LNCaP clone FGC (cell line): ENCODE data around the gene SUSD6.

Experiments used
- DNase-seq: peaks from one replicate; pipeline ENCODE4 v3.0.0-alpha.2; 2011; ENCODE audit warnings: low read depth
- H3K4me3 ChIP-seq: 2 replicates; pipeline ENCODE4 v1.5.1; 2011; ENCODE audit warnings: mild to moderate bottlenecking, low read depth, low read length, control low read depth
- CTCF ChIP-seq: IDR thresholded peaks from 2 replicates; pipeline ENCODE4 v1.5.1; 2012; ENCODE audit warnings: mild to moderate bottlenecking; ENCODE audit not compliant: control insufficient read depth, insufficient read depth; ENCODE audit errors: extremely low read depth

SUSD6 gene

DNA sequence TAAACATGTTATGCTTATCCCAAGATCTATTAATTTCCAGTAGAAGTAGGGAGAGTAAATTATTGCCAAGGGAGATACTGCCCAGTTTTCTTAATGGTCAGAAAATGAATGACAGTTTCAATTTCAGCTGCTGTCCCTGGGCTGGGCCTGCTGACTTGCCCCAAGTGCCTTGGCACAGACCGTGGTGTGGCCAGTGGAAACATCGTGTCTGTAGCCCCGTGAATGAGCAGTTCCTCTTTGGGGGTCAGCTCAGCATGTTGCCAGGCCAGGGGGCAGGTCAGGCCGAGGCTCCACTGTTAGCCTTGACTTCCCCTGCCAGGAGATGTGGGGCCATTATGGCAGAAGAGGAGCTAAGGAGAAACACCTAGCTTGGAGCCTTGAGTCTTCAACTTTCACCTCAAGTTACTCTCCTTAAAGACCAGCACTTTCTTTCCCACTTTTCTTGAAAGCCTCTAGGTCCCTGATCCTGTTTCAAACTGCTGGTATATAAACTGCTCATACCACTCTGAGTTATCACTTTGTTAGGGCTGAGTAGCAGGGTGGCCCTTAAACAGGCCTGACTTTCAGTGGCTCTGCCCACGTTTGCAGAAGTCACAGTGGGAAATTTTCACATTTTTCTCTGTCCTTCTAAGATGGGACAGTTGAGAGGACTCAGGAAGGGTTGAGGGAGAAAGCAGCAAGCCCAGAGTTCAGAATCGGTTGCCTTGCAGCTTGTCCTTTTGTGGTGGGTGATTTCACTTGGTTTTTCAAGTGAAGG, 73.2 kb downstream of the SUSD6 start:
- no peak for DNase-seq
- no peak overlapping the region for H3K4me3 ChIP-seq
- TF ChIP-seq CTCF, result no peak

DNA sequence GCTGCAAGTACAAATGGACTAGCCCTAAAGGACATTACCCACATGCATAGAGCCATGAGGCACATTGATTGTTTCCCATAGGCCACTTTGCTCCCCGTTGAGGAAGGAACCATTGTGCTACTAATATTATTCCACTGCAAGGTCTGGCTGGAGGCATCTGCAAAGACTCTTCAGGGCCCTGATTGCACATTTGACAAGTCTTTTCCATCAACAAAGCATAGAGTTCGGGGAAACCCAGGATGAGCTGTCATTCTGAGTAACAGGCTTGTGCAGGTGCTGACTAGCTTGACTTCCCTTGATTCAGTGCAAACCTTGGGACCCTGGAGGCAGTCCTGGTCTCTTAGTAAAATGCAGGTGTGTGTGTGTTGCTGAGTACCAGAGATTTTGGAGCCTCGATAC, 73.8 kb downstream of the SUSD6 start:
- no peak for DNase-seq
- H3K4me3 ChIP-seq, result no peak overlapping the region
- no peak for TF ChIP-seq CTCF

GRCh38 chr14:69685716-69686115, 74.3 kb downstream of the SUSD6 start:
- 0 out of 2 replicates have a peak, but pooled peaks have one; percentile 19 for TF ChIP-seq CTCF
- peak; percentile 41 for DNase-seq
- no peak overlapping the region for H3K4me3 ChIP-seq

DNA sequence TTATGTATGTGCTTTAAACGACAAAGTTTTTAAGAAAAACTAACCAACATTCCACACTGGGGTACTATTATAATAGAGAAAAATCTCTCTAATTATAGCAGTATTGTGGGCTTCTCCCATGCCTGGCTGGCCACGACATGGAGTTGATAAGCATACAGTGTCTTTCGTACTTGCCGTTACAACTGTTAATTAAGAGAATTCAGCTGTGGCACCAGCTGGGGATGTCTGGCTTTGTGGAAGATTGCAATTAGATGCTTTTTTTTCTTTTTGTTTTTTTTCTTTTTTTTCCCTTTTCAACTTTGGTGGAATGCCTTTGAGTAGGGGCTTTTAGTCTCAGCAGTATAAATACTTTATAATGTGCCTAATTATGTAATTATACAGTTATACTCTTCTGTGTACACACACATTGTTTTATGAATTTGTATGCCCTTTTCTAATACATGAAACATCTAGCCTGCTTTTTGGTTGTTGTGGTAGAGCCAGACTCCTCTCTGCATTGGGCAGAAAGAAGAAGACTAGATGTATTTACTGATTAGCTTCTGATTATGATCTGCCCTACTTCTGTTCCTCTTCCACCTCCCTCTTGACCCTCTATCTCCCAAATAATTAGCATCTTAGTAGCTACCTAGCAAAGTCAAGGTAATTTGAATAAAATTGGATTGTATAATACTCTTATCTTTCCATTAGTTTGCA, 76.4 kb downstream of the SUSD6 start:
- TF ChIP-seq CTCF, result no peak
- DNase-seq, result no peak
- no peak overlapping the region for H3K4me3 ChIP-seq

GRCh38 chr14:69688299-69688649, 76.9 kb downstream of the SUSD6 start:
- H3K4me3 ChIP-seq, result no peak overlapping the region
- TF ChIP-seq CTCF, result no peak
- DNase-seq, result no peak

- TF ChIP-seq CTCF, result no peak
- DNase-seq, result no peak
- H3K4me3 ChIP-seq, result no peak overlapping the region
These were observed 78.6 kb downstream of the SUSD6 start for GRCh38 chr14:69690042-69690441.
